NCI-H146 (cell line): ENCODE measurements around the gene TCF7L1.
"Not testable (repeated sequence)": the region's sequence is repeated elsewhere in the genome, so short reads cannot be mapped to it uniquely, and the experiment has no call there.

Experiments
- DNase-seq: peaks from one replicate; lab custom pipeline; 2025; lab: John Stamatoyannopoulos, UW

The TCF7L1 gene

GRCh38 chr2:85183479-85183878 lies 50.3 kb downstream of the TCF7L1 start:
- no peak for DNase-seq

GRCh38 chr2:85184231-85184630 lies 51.0 kb downstream of the TCF7L1 start:
- no peak for DNase-seq

DNA sequence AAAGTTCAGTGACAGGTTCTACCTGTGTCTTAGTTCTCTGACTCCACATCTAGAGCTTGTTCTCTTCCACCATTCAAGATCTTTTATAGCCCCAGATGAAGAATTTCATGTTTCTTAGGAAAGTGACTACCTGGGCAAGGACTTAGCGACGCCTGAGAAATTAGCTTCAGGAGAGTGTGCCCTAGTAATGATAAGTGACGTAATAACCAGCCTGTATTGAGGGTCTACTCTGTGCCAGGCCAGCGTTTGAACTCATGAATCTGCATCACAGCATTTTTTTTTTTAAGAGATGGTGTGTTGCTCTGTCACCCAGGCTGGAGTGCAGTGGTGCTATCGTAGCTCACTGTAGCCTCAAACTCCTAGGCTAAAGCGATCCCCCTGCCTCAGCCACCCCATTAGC lies 51.8 kb downstream of the TCF7L1 start:
- DNase-seq: no peak

DNA sequence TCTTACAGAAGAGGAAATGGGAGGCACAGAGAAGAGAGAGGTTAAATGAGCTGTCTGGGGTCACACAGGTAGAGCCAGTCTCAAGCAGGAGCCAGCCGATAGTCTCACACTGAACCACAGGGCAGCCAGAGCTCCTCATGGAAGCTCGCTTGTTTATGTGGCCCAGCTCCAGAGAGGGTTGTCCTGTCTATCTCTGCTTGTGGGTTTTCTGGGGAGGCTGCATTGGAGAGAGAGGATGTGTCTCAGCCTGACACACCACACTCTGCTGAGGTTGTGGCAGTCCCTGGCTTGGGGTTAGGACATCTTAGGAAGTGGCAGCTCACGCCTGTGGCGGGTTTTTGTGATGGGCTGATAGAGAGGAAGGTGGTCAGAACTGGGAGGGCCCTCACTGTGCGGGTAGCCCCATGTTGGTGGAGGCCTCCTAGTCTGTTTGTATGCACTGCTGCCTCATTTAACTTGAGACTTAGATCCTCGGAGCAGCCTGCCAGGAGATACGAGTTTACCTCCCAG lies 52.3 kb downstream of the TCF7L1 start:
- DNase-seq: no peak

- no peak for DNase-seq
Observed at GRCh38 chr2:85187069-85187468, 53.9 kb downstream of the TCF7L1 start.

DNA sequence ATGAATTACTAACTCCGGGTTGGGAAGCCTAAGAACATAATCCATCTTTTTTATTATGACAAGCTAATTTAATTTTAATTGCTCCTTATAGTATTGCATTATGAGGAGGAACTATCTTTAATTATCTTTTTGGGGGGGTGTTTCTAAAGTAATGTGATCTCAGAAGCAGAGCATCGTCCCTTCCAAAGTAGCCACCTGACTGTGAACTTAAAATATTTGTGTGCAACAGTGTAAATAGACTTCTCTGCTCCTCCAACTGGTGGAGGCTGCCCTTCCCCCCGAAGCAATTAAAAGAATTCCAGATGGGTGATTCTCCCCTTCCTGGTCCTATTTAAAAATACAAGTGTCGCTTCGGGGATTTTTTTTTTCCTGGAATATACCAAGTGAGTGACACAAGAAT lies 55.7 kb downstream of the TCF7L1 start:
- peak; percentile 24 for DNase-seq

GRCh38 chr2:85189606-85190270 lies 56.5 kb downstream of the TCF7L1 start:
- DNase-seq: no peak

- DNase-seq: no peak
Observed at GRCh38 chr2:85191157-85191556, 58.0 kb downstream of the TCF7L1 start.

DNA sequence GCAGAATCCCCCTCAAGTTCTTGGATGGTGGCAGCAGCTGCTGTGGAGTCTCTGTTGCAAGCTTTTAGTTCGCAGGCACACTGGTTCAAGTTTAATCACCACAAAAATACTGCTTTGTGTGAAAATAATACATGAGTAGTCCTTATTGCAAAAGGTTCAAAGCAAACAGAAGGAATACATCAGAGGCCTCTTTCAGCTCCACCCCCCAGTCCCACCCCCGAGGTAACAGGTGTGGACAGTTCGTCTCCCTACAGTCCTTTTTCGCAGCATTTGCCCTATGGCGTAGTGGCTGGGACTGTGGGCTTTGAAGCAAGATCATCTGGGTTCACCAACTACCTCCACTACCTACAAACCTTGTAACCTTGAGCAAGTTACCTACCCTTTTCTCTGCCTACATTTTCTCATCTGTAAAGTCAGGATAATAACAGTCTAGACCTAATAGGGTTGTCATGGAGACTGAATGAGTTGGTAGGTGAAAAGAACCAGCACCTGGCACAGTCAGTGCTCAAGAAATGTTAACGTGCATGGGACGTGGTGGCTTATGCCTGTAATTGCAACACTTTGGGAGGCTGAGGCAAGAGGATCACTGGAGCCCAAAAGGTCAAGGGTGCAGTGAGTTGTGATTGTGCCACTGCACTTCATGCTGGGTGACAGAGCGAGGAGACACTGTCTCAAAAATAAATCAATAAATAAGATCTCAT lies 61.7 kb downstream of the TCF7L1 start:
- peak; percentile 37 for DNase-seq

- DNase-seq: no peak
Observed at GRCh38 chr2:85195956-85196355, 62.8 kb downstream of the TCF7L1 start.

- no peak for DNase-seq
Observed at GRCh38 chr2:85199698-85200097, 66.5 kb downstream of the TCF7L1 start.

GRCh38 chr2:85209887-85210286 lies 76.7 kb downstream of the TCF7L1 start:
- no peak for DNase-seq

DNA sequence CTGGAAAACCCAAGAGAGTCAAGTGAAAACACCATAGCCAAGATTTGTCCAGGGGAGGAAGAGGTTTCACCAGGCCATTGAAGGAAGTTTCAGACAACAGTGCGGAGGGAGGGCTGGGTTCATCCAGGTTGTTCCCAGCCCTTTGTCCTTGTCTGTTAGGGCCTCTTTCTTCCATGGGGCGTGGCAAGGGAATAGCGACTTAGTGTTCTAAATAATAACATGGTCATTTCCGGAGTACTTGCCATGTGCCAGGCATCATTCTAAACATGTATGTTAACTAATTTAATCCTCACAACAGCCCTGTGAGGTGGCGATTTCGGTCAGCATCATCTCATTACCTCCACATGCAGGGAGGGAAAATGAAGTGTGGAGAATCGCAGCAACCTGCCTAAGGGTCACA lies 77.3 kb downstream of the TCF7L1 start:
- DNase-seq: no peak

DNA sequence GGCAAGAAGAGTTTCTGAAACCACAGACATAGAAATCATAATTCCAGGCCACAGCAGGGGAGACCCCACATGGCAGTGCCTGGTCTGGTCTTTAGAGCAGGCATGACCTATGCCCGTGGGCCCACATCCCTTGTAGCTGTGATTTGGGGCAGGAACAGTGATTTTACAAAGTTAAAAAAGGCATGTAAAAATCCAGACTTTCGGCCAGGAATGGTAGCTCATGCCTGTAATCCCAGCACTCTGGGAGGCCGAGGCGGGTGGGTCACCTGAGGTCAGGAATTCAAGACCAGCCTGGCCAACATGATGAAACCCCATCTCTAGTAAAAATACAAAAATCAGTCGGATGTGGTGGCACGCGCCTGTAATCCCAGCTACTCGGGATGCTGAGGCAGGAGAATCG lies 78.4 kb downstream of the TCF7L1 start:
- not testable (repeated sequence) for DNase-seq

DNA sequence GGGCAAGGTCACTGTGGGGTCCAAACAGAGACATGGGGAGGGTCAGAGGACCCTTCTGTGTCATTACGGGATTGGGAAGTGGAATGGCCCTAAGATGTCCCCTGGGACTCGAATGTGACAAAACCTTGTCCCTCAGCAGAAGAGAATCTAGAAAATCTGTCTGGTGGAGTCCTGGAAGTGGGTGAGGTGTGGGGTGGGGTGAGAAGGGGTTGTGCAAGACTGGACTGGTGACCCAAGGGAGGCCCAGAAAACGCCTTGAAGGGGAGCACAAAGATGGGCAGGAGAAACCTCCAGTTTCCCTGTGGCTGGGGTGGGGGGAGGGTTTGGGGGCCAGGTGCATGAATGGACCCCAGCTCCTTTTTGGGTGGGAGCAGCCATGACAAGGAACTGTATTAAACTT lies 79.6 kb downstream of the TCF7L1 start:
- DNase-seq: no peak

DNA sequence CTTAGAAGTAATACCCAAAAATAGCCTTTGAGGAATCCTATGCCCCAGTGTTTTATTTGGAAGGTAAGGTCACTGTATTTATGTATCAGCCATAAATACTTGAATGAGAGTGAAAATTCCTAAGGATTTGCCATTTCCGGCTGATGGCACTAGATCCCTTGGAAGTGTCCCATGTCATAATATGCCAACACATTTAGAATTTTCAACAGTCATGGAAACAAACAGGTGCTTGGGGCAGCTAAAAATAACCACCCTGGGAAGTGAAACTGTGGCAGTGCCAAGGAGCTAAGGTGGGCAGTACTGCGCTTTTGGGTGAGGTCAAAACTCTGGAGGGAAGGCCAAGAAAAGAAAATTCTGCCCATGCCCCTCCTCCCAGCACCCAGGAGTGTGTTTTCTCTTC lies 80.2 kb downstream of the TCF7L1 start:
- DNase-seq: no peak

GRCh38 chr2:85213901-85214512 lies 80.8 kb downstream of the TCF7L1 start:
- no peak for DNase-seq

- peak; percentile 74 for DNase-seq
Observed at GRCh38 chr2:85215081-85215447, 81.9 kb downstream of the TCF7L1 start.

DNA sequence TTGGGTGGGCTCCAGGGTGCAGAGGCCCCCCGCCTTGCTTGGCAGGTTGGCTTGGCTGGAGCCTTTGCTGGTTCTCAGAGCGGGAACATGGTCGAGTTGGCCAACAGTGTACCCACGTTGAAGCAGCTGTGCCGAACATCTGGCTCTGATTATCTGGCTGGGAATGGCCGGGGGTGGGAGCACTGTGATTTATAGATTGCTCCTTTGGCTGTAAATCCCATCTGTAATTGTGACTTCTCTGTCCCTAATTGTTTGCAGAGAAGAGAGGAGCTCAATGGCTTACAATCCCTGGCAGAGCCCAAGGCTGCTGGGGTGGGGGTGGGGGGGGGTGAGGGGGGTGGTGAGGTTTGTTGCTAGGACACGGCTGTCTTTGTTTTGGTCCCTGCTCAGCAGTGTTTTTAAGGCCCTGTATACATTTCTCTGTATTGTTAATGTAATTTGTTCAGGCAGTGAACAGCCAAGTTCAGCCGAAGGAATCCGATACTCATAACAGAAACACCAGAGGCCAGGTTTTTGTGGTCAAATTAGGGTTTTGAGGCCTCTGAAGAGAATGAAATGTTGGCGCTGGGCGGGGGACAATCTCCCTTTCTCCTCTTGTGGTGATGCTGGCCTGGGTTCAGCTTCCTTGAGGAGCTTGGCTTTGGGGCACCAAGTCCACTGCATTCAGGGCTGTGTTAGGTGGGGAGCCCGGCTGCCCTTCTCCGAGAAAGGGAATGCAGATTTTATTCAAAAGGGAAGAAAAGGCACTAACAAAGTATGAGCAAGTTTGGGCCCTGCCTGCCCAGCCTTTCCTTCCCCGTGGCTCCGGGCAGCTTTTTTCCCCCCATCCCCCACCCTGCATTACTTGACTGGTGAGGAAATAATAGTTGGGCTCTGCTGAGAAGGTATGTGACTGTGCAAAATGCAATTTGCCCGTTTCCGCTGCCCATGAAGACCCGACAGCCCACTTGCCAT lies 82.5 kb downstream of the TCF7L1 start:
- peak; percentile 57 for DNase-seq

DNA sequence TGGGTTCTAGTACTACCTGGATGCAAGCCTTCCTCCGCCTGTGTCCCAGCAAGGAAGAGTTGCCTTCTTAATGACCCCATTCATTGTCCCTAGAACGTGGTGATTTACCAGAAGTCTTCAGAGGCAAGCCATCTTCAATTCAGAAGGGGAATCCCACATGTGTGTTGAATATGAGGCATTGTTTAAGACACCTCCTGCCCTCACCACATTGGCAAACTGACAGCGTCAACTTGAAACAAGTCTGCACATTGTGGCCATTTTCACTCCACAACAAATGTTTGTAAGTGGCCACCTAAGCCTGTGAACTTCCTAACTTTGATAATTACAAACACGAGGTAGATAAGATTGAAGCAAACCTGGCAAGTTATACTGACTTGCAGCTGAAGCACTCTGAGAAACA lies 83.7 kb downstream of the TCF7L1 start:
- no peak for DNase-seq

DNA sequence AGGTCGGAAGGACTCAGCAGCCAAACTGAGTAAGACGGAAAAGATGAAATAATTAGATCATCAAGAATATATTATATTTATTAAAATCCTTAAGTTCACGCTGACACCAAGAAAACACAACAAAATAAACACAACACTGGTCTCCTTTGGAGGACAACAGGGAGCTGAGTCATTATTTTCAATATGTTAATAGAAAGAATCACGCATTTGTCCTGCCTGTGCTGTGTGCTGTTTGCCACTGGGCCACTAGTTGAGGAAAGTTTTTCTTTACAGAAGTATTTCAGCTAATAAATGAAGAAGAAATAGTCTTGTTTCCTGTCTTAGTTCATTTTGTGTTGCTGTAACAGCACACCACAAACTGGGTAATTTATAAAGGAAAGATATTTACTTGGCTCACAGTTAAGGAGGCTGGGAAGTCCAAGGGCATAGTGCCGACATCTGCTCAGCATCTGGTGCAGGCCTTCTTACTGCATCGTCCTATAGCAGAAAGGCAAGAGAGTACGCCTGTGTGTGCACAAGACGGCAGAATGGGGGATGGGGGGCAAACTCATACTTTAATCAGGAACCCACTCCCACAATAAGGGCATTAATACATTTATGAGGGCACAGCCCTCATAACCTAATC lies 88.0 kb downstream of the TCF7L1 start:
- DNase-seq: no peak

GRCh38 chr2:85222792-85223191 lies 89.6 kb downstream of the TCF7L1 start:
- no peak for DNase-seq
